ENCODE measurements around the gene ZAR1. TPM values are rescaled to one million over a fixed set of nuclear protein-coding genes. Genes with fewer than 3 reads are reported as not detected.

The ZAR1 gene
- total RNA-seq, 1 donor from 2014 or later = not detected

- intact Hi-C loops (cut with DNase I) = no loop called here
- ATAC-seq = no peak
- DNase-seq (ENCODE audit: missing footprints) = no peak
Measured at GRCh38 chr4:48483777-48484493, 6.1 kb upstream of the ZAR1 start.

GRCh38 chr4:48484494-48485168 lies 5.4 kb upstream of the ZAR1 start:
- ATAC-seq (no peak), DNase-seq (ENCODE audit: missing footprints) (no peak)
- intact Hi-C loops (cut with DNase I) = no loop called here

GRCh38 chr4:48489683-48490011 lies 405 bp upstream of the ZAR1 start:
- DNase-seq (ENCODE audit: missing footprints) (no peak), ATAC-seq (no peak)
- intact Hi-C loops (cut with DNase I) = no loop called here

- intact Hi-C loops (cut with DNase I) = no loop called here
- ATAC-seq (no peak), DNase-seq (ENCODE audit: missing footprints) (no peak)
Measured at GRCh38 chr4:48490680-48491513, 845 bp downstream of the ZAR1 start.

GRCh38 chr4:48491514-48492176 lies 1.6 kb downstream of the ZAR1 start:
- ATAC-seq (no peak), DNase-seq (ENCODE audit: missing footprints) (no peak)
- intact Hi-C loops (cut with DNase I) = no loop called here

- intact Hi-C loops (cut with DNase I) = no loop called here
- no peak for ATAC-seq
Measured at GRCh38 chr4:48493452-48494100, 3.5 kb downstream of the ZAR1 start.

GRCh38 chr4:48495941-48496340 lies 5.9 kb downstream of the ZAR1 start:
- no peak for ATAC-seq

More at GRCh38 chr4:48493452-48494100, 3.5 kb downstream of the ZAR1 start:
- no peak for DNase-seq (ENCODE audit: missing footprints)

GRCh38 chr4:48498895-48499294 lies 8.8 kb downstream of the ZAR1 start:
- intact Hi-C loops (cut with DNase I) = no loop called here
- ATAC-seq (no peak), DNase-seq (ENCODE audit: missing footprints) (no peak)

More at GRCh38 chr4:48495941-48496340, 5.9 kb downstream of the ZAR1 start:
- intact Hi-C loops (cut with DNase I) = no loop called here
- DNase-seq (ENCODE audit: missing footprints) = no peak

GRCh38 chr4:48499551-48500066 lies 9.6 kb downstream of the ZAR1 start:
- ATAC-seq (no peak), DNase-seq (ENCODE audit: missing footprints) (no peak)
- intact Hi-C loops (cut with DNase I) = no loop called here

GRCh38 chr4:48503233-48504025 lies 13.4 kb downstream of the ZAR1 start:
- intact Hi-C loops (cut with DNase I) = no loop called here
- ATAC-seq = no peak
- DNase-seq (ENCODE audit: missing footprints) = no peak

GRCh38 chr4:48504026-48504330 lies 13.9 kb downstream of the ZAR1 start:
- intact Hi-C loops (cut with DNase I) = no loop called here
- DNase-seq (ENCODE audit: missing footprints) (no peak), ATAC-seq (no peak)

- ATAC-seq (no peak), DNase-seq (ENCODE audit: missing footprints) (no peak)
- intact Hi-C loops (cut with DNase I) = no loop called here
Measured at GRCh38 chr4:48504352-48504751, 14.3 kb downstream of the ZAR1 start.

GRCh38 chr4:48506716-48507115 lies 16.7 kb downstream of the ZAR1 start:
- ATAC-seq (no peak), DNase-seq (ENCODE audit: missing footprints) (no peak)
- intact Hi-C loops (cut with DNase I) = no loop called here

- ATAC-seq = no peak
- intact Hi-C loops (cut with DNase I) = no loop called here
- DNase-seq (ENCODE audit: missing footprints) = no peak
Measured at GRCh38 chr4:48509543-48509942, 19.5 kb downstream of the ZAR1 start.

GRCh38 chr4:48518143-48518542 lies 28.1 kb downstream of the ZAR1 start:
- intact Hi-C loops (cut with DNase I) = no loop called here
- DNase-seq (ENCODE audit: missing footprints) (no peak), ATAC-seq (no peak)

GRCh38 chr4:48526406-48526805 lies 36.4 kb downstream of the ZAR1 start:
- intact Hi-C loops (cut with DNase I) = no loop called here
- DNase-seq (ENCODE audit: missing footprints) = no peak
- ATAC-seq = no peak

GRCh38 chr4:48538358-48538757 lies 48.3 kb downstream of the ZAR1 start:
- intact Hi-C loops (cut with DNase I) = no loop called here
- no peak for DNase-seq (ENCODE audit: missing footprints)
- ATAC-seq = no peak

- intact Hi-C loops (cut with DNase I) = no loop called here
- DNase-seq (ENCODE audit: missing footprints) (no peak), ATAC-seq (no peak)
Measured at GRCh38 chr4:48539597-48539996, 49.5 kb downstream of the ZAR1 start.

All from Right ventricle myocardium inferior (tissue), 1 donor.